HG03558 (cell line): ENCODE results near the gene SPRYD7.

ENCODE experiments used
- ATAC-seq: cut with Tn5 transposase; IDR thresholded peaks from one replicate; pipeline ENCODE4 v1.9.1; 2021; ENCODE audit warnings: moderate number of reproducible peaks; ENCODE audit not compliant: unreplicated experiment; ENCODE audit errors: extremely low read depth

The SPRYD7 gene

DNA sequence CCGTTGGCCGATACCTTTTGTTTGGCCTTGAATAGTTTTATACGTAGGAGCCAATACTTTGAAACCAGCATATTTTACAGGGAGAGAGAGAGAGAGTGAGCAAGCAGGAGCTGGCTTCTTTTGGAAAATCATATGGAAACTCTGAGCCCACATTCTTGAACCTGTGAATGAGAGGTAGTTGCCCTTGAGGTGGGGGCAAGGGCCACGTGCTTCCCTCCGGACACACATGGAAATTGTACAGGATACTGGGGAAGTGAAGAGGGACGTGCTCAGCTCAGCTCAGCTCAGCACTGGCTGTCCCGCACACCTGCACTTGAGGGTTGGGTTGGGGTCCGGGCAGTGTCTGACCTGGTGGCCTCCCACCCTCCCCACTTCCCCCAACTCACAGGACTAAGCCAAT, 68.3 kb downstream of the SPRYD7 start:
- ATAC-seq: no peak

DNA sequence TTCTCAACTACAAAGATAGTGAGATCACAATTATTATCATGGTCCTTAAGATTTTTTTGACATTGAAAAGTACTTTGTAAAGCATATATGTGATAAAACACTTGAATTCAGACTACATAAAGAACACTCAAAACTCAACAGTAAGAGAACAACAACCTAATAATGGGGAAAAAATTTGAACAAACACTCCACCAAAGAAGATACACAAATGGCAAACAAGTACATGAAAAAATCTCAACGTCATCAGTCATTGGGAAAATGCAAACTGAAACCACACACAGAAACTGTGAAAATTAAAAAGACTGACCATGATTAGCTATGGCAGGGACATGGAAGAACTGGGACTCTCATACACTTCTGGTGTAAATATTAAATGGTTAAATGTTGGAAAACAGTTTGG, 70.9 kb downstream of the SPRYD7 start:
- no peak for ATAC-seq

DNA sequence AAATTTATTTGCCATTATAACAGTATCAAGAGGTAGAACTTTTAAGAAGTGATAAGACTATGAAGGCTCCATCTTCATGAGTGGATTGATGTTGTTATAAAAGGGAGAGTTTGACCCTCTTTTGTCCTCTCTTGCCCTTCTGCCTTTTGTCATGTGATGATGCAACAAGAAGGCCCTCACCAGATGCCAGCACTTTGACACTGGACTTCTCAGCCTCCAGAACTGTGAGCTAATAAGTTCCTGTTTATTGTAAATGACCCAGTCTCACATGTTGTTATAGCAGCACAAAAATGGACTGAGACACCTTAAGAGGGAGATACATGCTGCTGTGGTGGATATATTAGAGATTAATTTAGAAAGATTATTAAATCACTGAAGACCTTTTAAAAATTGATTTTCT, 71.6 kb downstream of the SPRYD7 start:
- no peak for ATAC-seq
